22Rv1 (cell line): ENCODE data around the gene HEG1.

Experiments used
- H3K27ac ChIP-seq: fragments of 450-650 bp; 2 replicates; pipeline ENCODE4 v1.5.1; 2017
- CTCF ChIP-seq: fragments of 450-650 bp; IDR thresholded peaks from 2 replicates; pipeline ENCODE4 v1.5.1; 2017; ENCODE audit warnings: mild to moderate bottlenecking
- ZFX ChIP-seq: fragments of 450-650 bp; IDR thresholded peaks from 2 replicates; pipeline ENCODE4 v1.6.1; 2017; ENCODE audit warnings: antibody characterized with exemption, borderline replicate concordance

HEG1 gene

GRCh38 chr3:124984754-124985153, 71.0 kb downstream of the HEG1 start:
- TF ChIP-seq CTCF, result no peak
- no peak for TF ChIP-seq ZFX

GRCh38 chr3:124982855-124983254, 72.9 kb downstream of the HEG1 start:
- no peak overlapping the region for H3K27ac ChIP-seq
- no peak for TF ChIP-seq CTCF
- TF ChIP-seq ZFX, result no peak

More at GRCh38 chr3:124984754-124985153, 71.0 kb downstream of the HEG1 start:
- H3K27ac ChIP-seq, result no peak overlapping the region

GRCh38 chr3:124981472-124981871, 74.3 kb downstream of the HEG1 start:
- no peak overlapping the region for H3K27ac ChIP-seq
- TF ChIP-seq CTCF, result no peak
- TF ChIP-seq ZFX, result no peak

- H3K27ac ChIP-seq, result no peak overlapping the region
- TF ChIP-seq CTCF, result no peak
- TF ChIP-seq ZFX, result no peak
Observed at GRCh38 chr3:124978627-124979026, 77.2 kb downstream of the HEG1 start.

- no peak overlapping the region for H3K27ac ChIP-seq
- no peak for TF ChIP-seq CTCF
- no peak for TF ChIP-seq ZFX
Observed at GRCh38 chr3:124976383-124976782, 79.4 kb downstream of the HEG1 start.

- TF ChIP-seq CTCF (no peak), ZFX (no peak)
- no peak overlapping the region for H3K27ac ChIP-seq
Observed at GRCh38 chr3:124974691-124975090, 81.1 kb downstream of the HEG1 start.

- H3K27ac ChIP-seq, result no peak overlapping the region
- TF ChIP-seq CTCF (no peak), ZFX (no peak)
Observed at GRCh38 chr3:124973290-124973689, 82.5 kb downstream of the HEG1 start.
